SK-N-SH treated with all-trans-retinoic acid at 6 μM for 48 hours (cell line): ENCODE results near the gene INPP5E.
A peak's percentile ranks its signal among the peaks of the same experiment; 100 is the strongest.

Experiments used
- ATAC-seq: fragments of 200-7000 bp; cut with Tn5 transposase; 3 replicates; pipeline ENCODE4 v1.9.1; 2020; ENCODE audit warnings: mild to moderate bottlenecking, moderate library complexity
- ARNTL ChIP-seq: fragments of 450-650 bp; formaldehyde crosslinking; IDR thresholded peaks from 2 replicates; pipeline ENCODE4 v1.5.0; 2020; ENCODE audit warnings: low read depth, mild to moderate bottlenecking, moderate library complexity, borderline replicate concordance
- BACH2 ChIP-seq: fragments of 250-450 bp; sonication (Bioruptor Pico); IDR thresholded peaks from 2 replicates; pipeline ENCODE4 v1.9.0; 2021; ENCODE audit warnings: mild to moderate bottlenecking, borderline replicate concordance
- CSDC2 ChIP-seq: fragments of 250-450 bp; sonication (Bioruptor Pico); IDR thresholded peaks from 2 replicates; pipeline ENCODE4 v1.5.0; 2020; ENCODE audit warnings: mild to moderate bottlenecking, moderate library complexity
- GLIS3 ChIP-seq: fragments of 250-450 bp; sonication (Bioruptor Pico); IDR thresholded peaks from 2 replicates; pipeline ENCODE4 v1.5.0; 2020; ENCODE audit warnings: mild to moderate bottlenecking, moderate library complexity
- ISL1 ChIP-seq: fragments of 250-450 bp; sonication (Bioruptor Pico); IDR thresholded peaks from 2 replicates; pipeline ENCODE4 v2.1.2; 2022; ENCODE audit warnings: mild to moderate bottlenecking, moderate library complexity
- OSR1 ChIP-seq: fragments of 250-450 bp; sonication (Bioruptor Pico); IDR thresholded peaks from 2 replicates; pipeline ENCODE4 v1.8.0; 2022; ENCODE audit warnings: moderate library complexity, mild to moderate bottlenecking, inconsistent platforms
- PPARA ChIP-seq: fragments of 250-450 bp; sonication (Bioruptor Pico); IDR thresholded peaks from 2 replicates; pipeline ENCODE4 v1.5.0; 2020; ENCODE audit warnings: mild to moderate bottlenecking, borderline replicate concordance
- RARB ChIP-seq: fragments of 250-450 bp; sonication (Bioruptor Pico); IDR thresholded peaks from 2 replicates; pipeline ENCODE4 v1.8.0; 2021; ENCODE audit warnings: mild to moderate bottlenecking, moderate library complexity
- SNAI2 ChIP-seq: fragments of 250-450 bp; sonication (Bioruptor Pico); IDR thresholded peaks from 2 replicates; pipeline ENCODE4 v1.5.0; 2020; ENCODE audit warnings: mild to moderate bottlenecking, moderate library complexity
- TCF4 ChIP-seq: fragments of 250-450 bp; sonication (Bioruptor Pico); IDR thresholded peaks from 2 replicates; pipeline ENCODE4 v1.8.0; 2021; ENCODE audit warnings: mild to moderate bottlenecking, moderate library complexity, borderline replicate concordance
- TOX ChIP-seq: fragments of 250-450 bp; sonication (Bioruptor Pico); IDR thresholded peaks from 2 replicates; pipeline ENCODE4 v1.8.0; 2021; ENCODE audit warnings: mild to moderate bottlenecking, moderate library complexity, borderline replicate concordance
- ZC3H10 ChIP-seq: fragments of 250-450 bp; sonication (Bioruptor Pico); IDR thresholded peaks from 2 replicates; pipeline ENCODE4 v1.5.1; 2021; ENCODE audit warnings: mild to moderate bottlenecking, moderate library complexity
- ZFP3 ChIP-seq: fragments of 250-450 bp; sonication (Bioruptor Pico); IDR thresholded peaks from 2 replicates; pipeline ENCODE4 v1.5.0; 2020; ENCODE audit warnings: mild to moderate bottlenecking, moderate library complexity
- ZFP30 ChIP-seq: fragments of 450-650 bp; formaldehyde crosslinking; IDR thresholded peaks from 2 replicates; pipeline ENCODE4 v1.5.0; 2022; ENCODE audit warnings: mild to moderate bottlenecking, moderate library complexity
- ZNF565 ChIP-seq: fragments of 450-650 bp; formaldehyde crosslinking; conservative IDR thresholded peaks from 2 replicates; pipeline ENCODE4 v1.5.0; 2020; ENCODE audit warnings: low read depth, mild to moderate bottlenecking, moderate library complexity
- ZNF70 ChIP-seq: fragments of 450-650 bp; formaldehyde crosslinking; IDR thresholded peaks from 2 replicates; pipeline ENCODE4 v1.5.0; 2020; ENCODE audit warnings: mild to moderate bottlenecking, moderate library complexity
- ZNF8 ChIP-seq: fragments of 450-650 bp; formaldehyde crosslinking; IDR thresholded peaks from 2 replicates; pipeline ENCODE4 v1.5.0; 2020; ENCODE audit warnings: mild to moderate bottlenecking, moderate library complexity
- TF ChIP-seq, protein P1 (sequence below): fragments of 250-450 bp; sonication (Bioruptor Pico); IDR thresholded peaks from 2 replicates; pipeline ENCODE4 v1.8.0; 2021; ENCODE audit warnings: low read depth, mild to moderate bottlenecking, moderate library complexity, borderline replicate concordance
- TF ChIP-seq, protein P2 (sequence below): fragments of 250-450 bp; sonication (Bioruptor Pico); IDR thresholded peaks from 2 replicates; pipeline ENCODE4 v1.5.1; 2021; ENCODE audit warnings: mild to moderate bottlenecking, moderate library complexity
- TF ChIP-seq, protein P3 (sequence below): fragments of 250-450 bp; sonication (Bioruptor Pico); IDR thresholded peaks from 2 replicates; pipeline ENCODE4 v1.5.1; 2020; ENCODE audit warnings: low read depth, mild to moderate bottlenecking, moderate library complexity
- TF ChIP-seq, protein P4 (sequence below): fragments of 250-450 bp; sonication (Bioruptor Pico); IDR thresholded peaks from 2 replicates; pipeline ENCODE4 v1.8.0; 2020; ENCODE audit warnings: mild to moderate bottlenecking, moderate library complexity, borderline replicate concordance

Gene INPP5E

DNA sequence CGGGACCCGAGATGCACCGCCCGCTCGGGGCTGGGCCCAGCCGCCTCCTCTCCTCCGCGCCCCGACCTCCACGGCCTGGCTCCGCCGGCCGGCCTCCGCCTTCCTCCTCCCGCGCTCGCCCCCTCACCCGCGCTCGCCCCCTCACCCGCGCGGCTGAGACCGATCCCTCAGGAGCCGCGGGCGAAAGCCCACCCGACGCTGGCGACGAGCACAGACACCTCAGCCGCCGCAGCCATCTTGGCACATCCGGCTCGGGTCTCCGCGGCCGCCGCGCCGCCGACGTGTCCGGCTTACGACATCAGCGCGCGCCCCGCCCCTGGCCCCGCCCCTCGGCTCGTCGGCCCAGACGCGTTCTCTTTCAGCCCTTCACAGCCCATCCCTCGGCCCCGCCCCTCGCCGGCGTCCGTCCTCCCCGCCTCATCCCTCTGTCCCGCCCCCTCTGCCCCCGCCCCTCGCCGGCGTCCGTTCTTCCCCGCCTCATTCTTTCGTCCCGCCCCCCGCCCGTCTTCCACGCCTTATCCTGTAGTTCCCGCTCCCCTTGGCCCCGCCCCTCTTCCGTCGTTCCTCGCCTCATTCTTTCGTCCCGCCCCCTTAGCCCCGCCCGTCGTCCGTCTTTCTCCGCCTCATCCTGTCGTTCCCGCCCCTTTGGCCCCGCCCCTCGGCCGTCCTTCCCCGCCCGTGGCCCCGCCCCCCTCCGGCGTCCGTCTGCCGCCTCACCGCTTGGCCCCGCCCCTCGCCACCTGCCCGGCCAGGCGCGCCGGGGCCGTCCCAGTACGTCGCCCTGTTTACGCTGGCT lies 43.3 kb upstream of the INPP5E start, which contains the start of gene SEC16A:
Gene SEC16A (minus strand): TSS at position 248 of the 796 bp plus-strand sequence. CDS start 5,425 bp downstream, outside the sequence.
- no peak for TF ChIP-seq PPARA (CRISPR knock-in tag)
- no peak for TF ChIP-seq TCF4
- TF ChIP-seq BACH2, result no peak
- no peak for TF ChIP-seq CSDC2 (CRISPR knock-in tag)
- TF ChIP-seq, protein P1, sequence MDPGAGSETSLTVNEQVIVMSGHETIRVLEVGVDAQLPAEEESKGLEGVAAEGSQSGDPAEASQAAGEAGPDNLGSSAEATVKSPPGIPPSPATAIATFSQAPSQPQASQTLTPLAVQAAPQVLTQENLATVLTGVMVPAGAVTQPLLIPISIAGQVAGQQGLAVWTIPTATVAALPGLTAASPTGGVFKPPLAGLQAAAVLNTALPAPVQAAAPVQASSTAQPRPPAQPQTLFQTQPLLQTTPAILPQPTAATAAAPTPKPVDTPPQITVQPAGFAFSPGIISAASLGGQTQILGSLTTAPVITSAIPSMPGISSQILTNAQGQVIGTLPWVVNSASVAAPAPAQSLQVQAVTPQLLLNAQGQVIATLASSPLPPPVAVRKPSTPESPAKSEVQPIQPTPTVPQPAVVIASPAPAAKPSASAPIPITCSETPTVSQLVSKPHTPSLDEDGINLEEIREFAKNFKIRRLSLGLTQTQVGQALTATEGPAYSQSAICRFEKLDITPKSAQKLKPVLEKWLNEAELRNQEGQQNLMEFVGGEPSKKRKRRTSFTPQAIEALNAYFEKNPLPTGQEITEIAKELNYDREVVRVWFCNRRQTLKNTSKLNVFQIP (CRISPR knock-in tag), result no peak
- TF ChIP-seq RARB, result no peak
- no peak for TF ChIP-seq ISL1 (CRISPR knock-in tag)
- TF ChIP-seq ZC3H10 (CRISPR knock-in tag), result no peak
- TF ChIP-seq, protein P2, sequence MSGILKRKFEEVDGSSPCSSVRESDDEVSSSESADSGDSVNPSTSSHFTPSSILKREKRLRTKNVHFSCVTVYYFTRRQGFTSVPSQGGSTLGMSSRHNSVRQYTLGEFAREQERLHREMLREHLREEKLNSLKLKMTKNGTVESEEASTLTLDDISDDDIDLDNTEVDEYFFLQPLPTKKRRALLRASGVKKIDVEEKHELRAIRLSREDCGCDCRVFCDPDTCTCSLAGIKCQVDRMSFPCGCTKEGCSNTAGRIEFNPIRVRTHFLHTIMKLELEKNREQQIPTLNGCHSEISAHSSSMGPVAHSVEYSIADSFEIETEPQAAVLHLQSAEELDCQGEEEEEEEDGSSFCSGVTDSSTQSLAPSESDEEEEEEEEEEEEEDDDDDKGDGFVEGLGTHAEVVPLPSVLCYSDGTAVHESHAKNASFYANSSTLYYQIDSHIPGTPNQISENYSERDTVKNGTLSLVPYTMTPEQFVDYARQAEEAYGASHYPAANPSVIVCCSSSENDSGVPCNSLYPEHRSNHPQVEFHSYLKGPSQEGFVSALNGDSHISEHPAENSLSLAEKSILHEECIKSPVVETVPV (CRISPR knock-in tag), result no peak

DNA sequence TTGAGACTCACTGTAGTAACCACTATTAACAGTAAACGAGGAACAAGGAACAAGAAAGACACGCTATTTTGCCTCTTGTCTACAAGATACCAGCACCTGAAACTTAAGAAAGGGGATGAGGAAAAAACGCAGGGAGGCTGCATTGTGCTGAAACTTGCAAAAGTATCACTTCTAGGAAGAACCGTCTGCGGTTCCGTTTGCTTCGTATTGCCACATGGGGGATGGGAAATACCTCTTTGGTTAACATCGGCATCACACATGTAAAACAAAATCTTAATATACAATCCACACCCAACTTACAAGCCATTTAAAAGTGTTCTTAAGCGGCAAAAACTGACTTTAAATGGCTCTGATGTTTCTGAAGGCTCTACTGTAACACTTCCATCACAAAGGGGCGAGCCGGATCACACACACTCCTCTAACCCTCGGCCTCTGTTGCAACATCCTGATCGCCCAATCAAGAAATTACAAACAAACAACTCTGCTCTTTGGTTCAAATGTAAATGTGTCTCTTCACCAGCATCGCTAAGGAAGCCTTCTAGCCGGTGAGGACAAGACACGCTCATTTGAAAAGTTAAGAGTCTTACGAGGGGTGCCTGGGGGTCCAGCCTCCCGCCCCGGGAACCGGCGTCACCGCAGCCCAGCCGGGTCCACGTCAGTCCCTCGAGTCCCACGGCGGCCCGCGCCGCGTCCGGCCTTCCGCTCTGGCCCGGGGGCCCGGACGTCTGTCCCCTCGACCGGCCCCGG lies 42.6 kb upstream of the INPP5E start:
- no peak for TF ChIP-seq ZNF8 (CRISPR knock-in tag)
- TF ChIP-seq ZNF565 (CRISPR knock-in tag), result no peak
- TF ChIP-seq ZFP3 (CRISPR knock-in tag), result no peak
- no peak for TF ChIP-seq SNAI2
- no peak for TF ChIP-seq BACH2
- no peak for TF ChIP-seq TOX (CRISPR knock-in tag)
- no peak for TF ChIP-seq ZFP30
- TF ChIP-seq ISL1 (CRISPR knock-in tag), result no peak
- no peak for TF ChIP-seq GLIS3
- TF ChIP-seq ZNF70 (CRISPR knock-in tag), result no peak
- no peak for TF ChIP-seq CSDC2 (CRISPR knock-in tag)
- TF ChIP-seq, protein P3, sequence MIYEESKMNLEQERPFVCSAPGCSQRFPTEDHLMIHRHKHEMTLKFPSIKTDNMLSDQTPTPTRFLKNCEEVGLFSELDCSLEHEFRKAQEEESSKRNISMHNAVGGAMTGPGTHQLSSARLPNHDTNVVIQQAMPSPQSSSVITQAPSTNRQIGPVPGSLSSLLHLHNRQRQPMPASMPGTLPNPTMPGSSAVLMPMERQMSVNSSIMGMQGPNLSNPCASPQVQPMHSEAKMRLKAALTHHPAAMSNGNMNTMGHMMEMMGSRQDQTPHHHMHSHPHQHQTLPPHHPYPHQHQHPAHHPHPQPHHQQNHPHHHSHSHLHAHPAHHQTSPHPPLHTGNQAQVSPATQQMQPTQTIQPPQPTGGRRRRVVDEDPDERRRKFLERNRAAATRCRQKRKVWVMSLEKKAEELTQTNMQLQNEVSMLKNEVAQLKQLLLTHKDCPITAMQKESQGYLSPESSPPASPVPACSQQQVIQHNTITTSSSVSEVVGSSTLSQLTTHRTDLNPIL (CRISPR knock-in tag), result no peak
- no peak for TF ChIP-seq ZC3H10 (CRISPR knock-in tag)
- ATAC-seq, result no peak

More for the DNA sequence above, 43.3 kb upstream of the INPP5E start, which contains the start of gene SEC16A:
- ATAC-seq, result peak; percentile 69

DNA sequence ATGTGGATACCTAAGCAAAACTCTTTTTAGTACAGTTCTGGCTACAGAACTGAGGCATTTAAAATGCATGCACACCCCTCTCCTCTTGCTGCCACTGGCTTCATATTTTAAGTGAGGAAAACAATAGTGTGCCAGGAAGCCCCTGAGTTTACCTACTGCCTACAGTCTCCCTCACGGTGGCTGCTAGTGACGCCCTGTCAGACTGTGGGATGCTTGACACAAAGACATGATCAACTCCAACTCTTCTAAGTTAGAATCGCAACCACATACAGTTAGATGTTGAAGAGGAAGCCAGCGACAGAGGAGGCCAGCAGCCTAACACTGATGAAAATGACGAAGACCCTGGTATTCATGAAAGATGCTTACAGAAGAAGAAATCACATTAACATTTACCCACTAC lies 41.9 kb upstream of the INPP5E start:
- no peak for ATAC-seq
- TF ChIP-seq ARNTL (CRISPR knock-in tag) (no peak), BACH2 (no peak), ZFP3 (CRISPR knock-in tag) (no peak), OSR1 (CRISPR knock-in tag) (no peak), TCF4 (no peak), CSDC2 (CRISPR knock-in tag) (no peak), ISL1 (CRISPR knock-in tag) (no peak)
- TF ChIP-seq, protein P1 (CRISPR knock-in tag), result no peak
- TF ChIP-seq, protein P4, sequence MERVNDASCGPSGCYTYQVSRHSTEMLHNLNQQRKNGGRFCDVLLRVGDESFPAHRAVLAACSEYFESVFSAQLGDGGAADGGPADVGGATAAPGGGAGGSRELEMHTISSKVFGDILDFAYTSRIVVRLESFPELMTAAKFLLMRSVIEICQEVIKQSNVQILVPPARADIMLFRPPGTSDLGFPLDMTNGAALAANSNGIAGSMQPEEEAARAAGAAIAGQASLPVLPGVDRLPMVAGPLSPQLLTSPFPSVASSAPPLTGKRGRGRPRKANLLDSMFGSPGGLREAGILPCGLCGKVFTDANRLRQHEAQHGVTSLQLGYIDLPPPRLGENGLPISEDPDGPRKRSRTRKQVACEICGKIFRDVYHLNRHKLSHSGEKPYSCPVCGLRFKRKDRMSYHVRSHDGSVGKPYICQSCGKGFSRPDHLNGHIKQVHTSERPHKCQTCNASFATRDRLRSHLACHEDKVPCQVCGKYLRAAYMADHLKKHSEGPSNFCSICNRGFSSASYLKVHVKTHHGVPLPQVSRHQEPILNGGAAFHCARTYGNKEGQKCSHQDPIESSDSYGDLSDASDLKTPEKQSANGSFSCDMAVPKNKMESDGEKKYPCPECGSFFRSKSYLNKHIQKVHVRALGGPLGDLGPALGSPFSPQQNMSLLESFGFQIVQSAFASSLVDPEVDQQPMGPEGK (CRISPR knock-in tag), result no peak
